Keratinocyte (primary cell): Measurements from ENCODE around the gene TRAK2.

ENCODE experiments used
- CTCF ChIP-seq, 3 experiments: IDR thresholded peaks in 1 of 3; conservative IDR thresholded peaks in 1 of 3; optimal IDR thresholded peaks in 1 of 3; 2 replicates in 2 of 3; 3 replicates in 1 of 3; pipeline versions ENCODE3 to v1.5.1; 2011; ENCODE audit warnings: low read length in 3 of 3, mild to moderate bottlenecking in 3 of 3, moderate library complexity in 2 of 3, control low read depth in 1 of 3, inconsistent platforms in 1 of 3; ENCODE audit not compliant: insufficient read depth in 2 of 3; ENCODE audit errors: extremely low read depth in 1 of 3
- EZH2 ChIP-seq: IDR thresholded peaks from one replicate; pipeline ENCODE4 v1.6.1; 2012; ENCODE audit warnings: inconsistent platforms, mild to moderate bottlenecking, low read length, moderate library complexity

- peak; percentile 41 to 87 (median 84) for TF ChIP-seq CTCF (optimal IDR thresholded peaks at IDR 0.05 in 1 of 3, IDR thresholded peaks at IDR 0.05 in 1 of 3, conservative IDR thresholded peaks at IDR 0.05 in 1 of 3; ENCODE audit: extremely low read depth in 1 of 3, insufficient read depth in 2 of 3, low read length in 3 of 3)
- TF ChIP-seq EZH2: no peak
Observed at GRCh38 chr2:201363857-201364560, 87.2 kb downstream of the TRAK2 start.
